ENCODE results near the gene DNAJB14. TPM values are rescaled to one million over a fixed set of nuclear protein-coding genes. Genes with fewer than 3 reads are reported as not detected.

The DNAJB14 gene
- total and polyA plus RNA-seq, 2 donors (not counting 3 experiments of a cell fraction or from before 2014, with no cell fraction given): 9.2 to 56.7 TPM

GRCh38 chr4:99979872-99980271 lies 33.5 kb upstream of the DNAJB14 start:
- BruUV-seq (replicated peaks): no TSS peak

More at GRCh38 chr4:99979872-99980271, 33.5 kb upstream of the DNAJB14 start:
- Histone ChIP-seq H3K4me2 (ENCODE audit: insufficient read depth, low read length) (no peak overlapping the region), H3K36me3 (ENCODE audit: control insufficient read depth in 2 of 2, extremely low read depth in 1 of 2, insufficient read depth in 2 of 2, low read length in 2 of 2) (no peaks in the 10 kb centered on the region), H3K27me3 (ENCODE audit: control insufficient read depth in 2 of 2, insufficient read depth in 2 of 2, low read length in 2 of 2) (no peaks in the 10 kb centered on the region), H3K9me1 (replicated peaks; ENCODE audit: control insufficient read depth, extremely low read depth, insufficient read depth, low read length) (no peaks in the 10 kb centered on the region), H3K27ac (ENCODE audit: insufficient read depth, low read depth, low read length) (no peak overlapping the region), H3K9ac (replicated peaks; ENCODE audit: extremely low read depth, insufficient read depth, low read length) (no peak overlapping the region), H3K9me3 (replicated peaks; ENCODE audit: control insufficient read depth, insufficient read depth, low read length) (no peaks in the 10 kb centered on the region), H3K4me1 (ENCODE audit: control insufficient read depth, extremely low read depth, insufficient read depth, low read length) (no peaks in the 10 kb centered on the region), H2AFZ (ENCODE audit: low read depth, low read length) (no peak overlapping the region), H3K4me3 (replicated peaks in 1 of 3; ENCODE audit: insufficient read depth in 1 of 3, low read depth in 1 of 3, low read length in 3 of 3) (no peak overlapping the region), H3K79me2 (ENCODE audit: control insufficient read depth, insufficient read depth, low read length) (no peaks in the 10 kb centered on the region), H4K20me1 (replicated peaks; ENCODE audit: control insufficient read depth, extremely low read depth, insufficient read depth, low read length) (no peaks in the 10 kb centered on the region)
- POLR2A ChIA-PET: no interaction called here
- dilution Hi-C loops (cut with MboI; ENCODE audit: extremely low pct_ligation_motif_present, low sequenced_read_pairs) (no loop called here), intact Hi-C loops (cut with micrococcal nuclease) (no loop called here)
- CTCF ChIA-PET: no interaction called here
- no peak for TF ChIP-seq POLR2AphosphoS5 (IDR thresholded peaks at IDR 0.05; ENCODE audit: insufficient read depth, low read depth, low read length)
- TF ChIP-seq MYC (IDR thresholded peaks at IDR 0.05; ENCODE audit: low read depth, low read length): no peak
- no peak for TF ChIP-seq EZH2 (IDR thresholded peaks at IDR 0.05; ENCODE audit: borderline replicate concordance, low read depth, low read length, severe bottlenecking)
- TF ChIP-seq JUN (IDR thresholded peaks at IDR 0.05; ENCODE audit: borderline replicate concordance, insufficient read depth, insufficient read length, low read depth): no peak
- no peak for TF ChIP-seq POLR2A (IDR thresholded peaks at IDR 0.05; ENCODE audit: low read depth, low read length)
- TF ChIP-seq MAX (IDR thresholded peaks at IDR 0.05; ENCODE audit: insufficient read depth, insufficient read length): no peak
- no peak for TF ChIP-seq GATA2 (IDR thresholded peaks at IDR 0.05; ENCODE audit: insufficient read depth, insufficient read length, low read depth, low read length)
- TF ChIP-seq FOS (IDR thresholded peaks at IDR 0.05; ENCODE audit: borderline replicate concordance, insufficient read depth, low read length): no peak
- TF ChIP-seq CTCF (IDR thresholded peaks at IDR 0.05; ENCODE audit: extremely low read depth in 1 of 2, insufficient read depth in 1 of 2, low read depth in 1 of 2, low read length in 2 of 2): no peak
- DNase-seq (ENCODE audit: low read depth, low spot score): no peak
- no peak for FAIRE-seq

Measured in endothelial cell of umbilical vein (primary cell).